PC-3 (cell line): ENCODE data around the gene TMEM114.

ENCODE experiments used
- EZH2 ChIP-seq: fragments of 300-600 bp; sonication (generic); IDR thresholded peaks from one replicate; pipeline ENCODE4 v1.6.1; 2017; ENCODE audit warnings: antibody characterized with exemption, mild to moderate bottlenecking, low read length; ENCODE audit not compliant: unreplicated experiment
- EZH2phosphoT487 ChIP-seq: fragments of 300-600 bp; sonication (generic); IDR thresholded peaks from 2 replicates; pipeline ENCODE4 v1.6.1; 2018; ENCODE audit warnings: mild to moderate bottlenecking, antibody characterized with exemption, low read length, borderline replicate concordance
- TF ChIP-seq, protein P1 (sequence below): fragments of 300-600 bp; sonication (generic); conservative IDR thresholded peaks from 2 replicates; pipeline ENCODE4 v1.5.1; 2017; ENCODE audit warnings: antibody characterized with exemption, low read depth, mild to moderate bottlenecking, low read length

DNA sequence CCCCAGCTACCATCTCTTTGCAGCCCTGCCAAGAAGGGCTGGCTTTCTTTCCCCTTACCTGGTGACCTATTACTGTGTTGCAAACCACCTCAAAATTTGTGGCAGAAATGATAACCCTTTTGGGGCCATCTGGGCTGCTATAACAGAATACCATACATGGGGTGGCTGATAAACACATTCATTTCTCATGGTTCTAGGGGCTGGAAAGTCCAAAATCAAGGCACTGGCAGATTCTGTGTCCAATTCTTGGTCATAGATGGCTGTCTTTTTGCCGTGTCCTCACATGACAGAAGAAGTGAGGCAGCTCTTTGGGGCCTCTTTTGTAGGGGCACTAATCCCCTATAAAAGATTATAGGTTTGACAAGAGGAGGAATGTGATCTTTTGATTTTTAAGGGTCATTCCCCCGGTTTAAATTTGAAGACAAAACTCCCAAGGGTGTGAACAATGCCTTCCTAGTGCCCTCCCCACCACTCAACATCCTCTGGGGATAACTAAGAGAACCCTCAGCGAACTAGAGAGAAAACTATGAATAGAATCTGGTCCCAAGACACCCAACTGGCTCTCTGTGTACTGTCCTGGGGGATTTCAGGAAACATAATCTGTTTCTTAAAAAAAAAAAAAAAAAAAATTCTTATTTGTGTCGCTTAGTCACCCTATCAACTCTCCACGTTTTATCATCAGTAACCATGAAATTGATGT lies 29.5 kb upstream of the TMEM114 start:
- TF ChIP-seq, protein P1, sequence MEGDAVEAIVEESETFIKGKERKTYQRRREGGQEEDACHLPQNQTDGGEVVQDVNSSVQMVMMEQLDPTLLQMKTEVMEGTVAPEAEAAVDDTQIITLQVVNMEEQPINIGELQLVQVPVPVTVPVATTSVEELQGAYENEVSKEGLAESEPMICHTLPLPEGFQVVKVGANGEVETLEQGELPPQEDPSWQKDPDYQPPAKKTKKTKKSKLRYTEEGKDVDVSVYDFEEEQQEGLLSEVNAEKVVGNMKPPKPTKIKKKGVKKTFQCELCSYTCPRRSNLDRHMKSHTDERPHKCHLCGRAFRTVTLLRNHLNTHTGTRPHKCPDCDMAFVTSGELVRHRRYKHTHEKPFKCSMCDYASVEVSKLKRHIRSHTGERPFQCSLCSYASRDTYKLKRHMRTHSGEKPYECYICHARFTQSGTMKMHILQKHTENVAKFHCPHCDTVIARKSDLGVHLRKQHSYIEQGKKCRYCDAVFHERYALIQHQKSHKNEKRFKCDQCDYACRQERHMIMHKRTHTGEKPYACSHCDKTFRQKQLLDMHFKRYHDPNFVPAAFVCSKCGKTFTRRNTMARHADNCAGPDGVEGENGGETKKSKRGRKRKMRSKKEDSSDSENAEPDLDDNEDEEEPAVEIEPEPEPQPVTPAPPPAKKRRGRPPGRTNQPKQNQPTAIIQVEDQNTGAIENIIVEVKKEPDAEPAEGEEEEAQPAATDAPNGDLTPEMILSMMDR = no peak
- TF ChIP-seq EZH2 = no peak
- no peak for TF ChIP-seq EZH2phosphoT487
